HG03175 (cell line): Measurements from ENCODE around the gene HAUS7.

Experiments used
- ATAC-seq: cut with Tn5 transposase; IDR thresholded peaks from one replicate; pipeline ENCODE4 v1.9.1; 2021; ENCODE audit warnings: mild to moderate bottlenecking, moderate library complexity; ENCODE audit not compliant: unreplicated experiment

HAUS7 gene

DNA sequence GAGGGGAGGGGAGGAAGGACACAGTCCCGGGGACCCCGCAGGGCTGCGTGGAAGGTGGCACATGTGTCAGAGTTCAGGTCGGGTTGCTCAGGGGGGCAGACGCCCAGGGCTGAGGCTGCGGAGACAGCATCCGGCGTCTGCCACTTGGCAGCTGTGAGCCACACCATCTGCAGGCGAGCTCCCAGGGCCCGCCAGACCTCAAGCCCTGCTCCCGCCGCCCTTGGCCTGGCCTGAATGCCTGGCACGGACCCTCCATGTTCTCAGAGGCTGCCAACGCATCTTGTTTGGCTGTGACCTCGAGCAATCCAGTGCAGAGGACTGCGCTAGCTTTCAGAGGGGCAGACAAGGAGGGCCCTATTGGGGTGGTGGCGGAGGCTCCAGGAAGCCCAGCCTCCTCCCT is 29.5 kb upstream of the HAUS7 start:
- ATAC-seq: no peak

DNA sequence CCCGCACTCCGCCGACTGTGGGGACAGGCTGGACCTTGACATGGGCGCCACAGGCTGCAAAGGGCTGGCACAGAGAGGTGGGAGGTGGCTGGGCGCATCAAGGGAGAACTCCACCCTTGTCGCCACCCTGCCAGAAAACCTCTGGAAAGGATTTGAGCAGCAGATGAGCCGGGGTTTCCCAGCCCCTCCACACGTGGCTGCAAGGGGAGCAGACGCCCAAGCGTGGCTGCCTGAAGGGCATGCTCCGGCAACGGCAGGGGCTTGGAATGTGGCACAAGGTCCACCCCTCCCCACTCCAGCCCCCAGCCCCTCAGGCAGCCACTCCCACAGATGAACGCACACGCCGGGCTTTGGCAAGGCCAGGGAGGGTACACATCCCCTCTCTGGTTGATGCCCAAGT is 29.0 kb upstream of the HAUS7 start:
- ATAC-seq: no peak

DNA sequence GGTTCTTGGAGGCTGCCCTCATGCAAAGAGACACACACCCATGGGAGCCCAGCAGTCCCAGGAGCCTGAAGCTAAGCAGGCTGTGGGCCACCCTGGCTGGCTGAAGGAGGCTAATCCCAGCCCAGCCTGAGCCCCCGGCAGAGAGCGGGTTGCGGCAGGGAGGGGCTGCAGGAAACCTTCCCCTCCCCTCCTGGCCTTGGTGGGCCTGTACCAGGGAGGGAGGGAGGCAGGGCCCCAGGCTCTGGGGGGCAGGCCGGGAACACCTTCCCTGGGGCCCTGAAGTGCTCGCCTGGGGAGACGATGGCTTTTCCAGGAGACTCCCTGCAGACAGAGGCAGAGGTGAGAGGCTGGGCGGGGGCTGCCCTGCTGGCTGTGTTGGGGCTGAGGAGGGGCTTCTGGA is 28.1 kb upstream of the HAUS7 start:
- no peak for ATAC-seq

DNA sequence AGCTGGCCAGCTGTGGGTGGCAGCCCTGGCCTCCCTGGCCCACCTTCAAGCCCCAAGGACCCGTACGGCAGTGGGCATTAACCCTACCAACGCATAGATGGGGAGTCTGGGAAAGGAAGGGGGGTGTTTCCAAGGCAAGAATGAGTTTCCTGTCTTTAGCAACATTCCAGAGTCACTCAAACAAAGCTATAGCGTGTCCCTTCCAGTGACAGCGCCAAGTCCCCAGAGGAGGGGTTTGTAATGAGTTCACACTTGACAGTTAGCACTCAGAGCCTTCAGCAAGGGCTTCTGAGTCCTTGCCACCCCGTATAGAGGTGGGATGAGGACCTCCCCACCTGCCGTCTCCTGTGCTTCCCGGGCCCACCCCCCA is 26.2 kb upstream of the HAUS7 start:
- ATAC-seq: no peak

DNA sequence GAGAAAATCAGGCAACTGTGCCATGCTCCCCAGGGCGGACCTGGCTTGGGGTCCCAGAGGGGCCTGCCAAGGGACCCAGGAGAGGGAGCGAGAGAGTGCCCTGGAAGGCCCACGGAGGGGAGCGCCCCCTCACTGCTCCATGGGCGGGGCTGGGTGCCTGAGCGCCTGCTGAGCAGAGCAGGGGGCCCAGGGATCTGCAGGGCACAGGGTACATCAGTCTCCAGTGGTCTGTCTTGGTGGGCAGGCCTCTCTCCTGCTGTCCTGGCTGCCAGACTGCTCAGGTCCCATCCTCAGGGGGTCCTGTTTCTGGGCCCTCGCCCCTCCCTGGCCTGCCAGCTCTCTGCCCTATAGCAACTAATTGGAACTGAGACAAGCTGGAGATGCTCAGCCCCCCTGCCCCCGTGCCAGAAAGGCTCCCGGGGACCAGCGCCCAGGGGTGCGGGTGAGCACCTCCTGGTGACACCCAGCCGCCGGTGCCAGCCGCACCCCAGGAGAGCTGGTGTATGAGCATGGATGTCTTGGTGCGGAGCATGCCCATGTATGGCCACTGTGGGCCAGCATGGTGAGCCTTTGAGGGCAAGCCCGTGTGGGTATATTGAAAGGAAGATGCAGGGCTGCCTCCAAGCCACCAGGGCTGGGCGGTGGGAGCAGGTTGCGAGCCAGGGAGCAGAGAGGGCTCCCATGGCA is 25.7 kb upstream of the HAUS7 start:
- ATAC-seq: no peak

DNA sequence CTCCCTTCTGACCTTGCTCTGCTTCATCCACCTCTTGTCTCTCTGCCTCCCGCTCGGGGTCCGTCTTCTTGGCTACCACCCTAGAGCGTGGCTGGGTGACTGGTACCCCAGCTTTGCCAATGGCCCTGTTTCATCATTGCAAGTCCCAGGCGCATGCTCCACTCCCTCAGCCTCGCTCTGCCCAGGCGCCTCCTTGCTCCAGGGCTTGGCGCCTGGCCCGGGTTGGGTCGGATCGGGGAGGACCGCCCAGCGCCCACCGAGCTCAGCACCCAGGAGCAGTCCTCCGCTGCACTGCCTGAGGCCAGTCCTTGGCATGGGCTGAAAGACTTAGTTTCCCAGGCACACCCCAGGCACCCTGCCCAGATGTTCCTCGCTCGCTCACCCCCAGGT is 25.0 kb upstream of the HAUS7 start:
- no peak for ATAC-seq

DNA sequence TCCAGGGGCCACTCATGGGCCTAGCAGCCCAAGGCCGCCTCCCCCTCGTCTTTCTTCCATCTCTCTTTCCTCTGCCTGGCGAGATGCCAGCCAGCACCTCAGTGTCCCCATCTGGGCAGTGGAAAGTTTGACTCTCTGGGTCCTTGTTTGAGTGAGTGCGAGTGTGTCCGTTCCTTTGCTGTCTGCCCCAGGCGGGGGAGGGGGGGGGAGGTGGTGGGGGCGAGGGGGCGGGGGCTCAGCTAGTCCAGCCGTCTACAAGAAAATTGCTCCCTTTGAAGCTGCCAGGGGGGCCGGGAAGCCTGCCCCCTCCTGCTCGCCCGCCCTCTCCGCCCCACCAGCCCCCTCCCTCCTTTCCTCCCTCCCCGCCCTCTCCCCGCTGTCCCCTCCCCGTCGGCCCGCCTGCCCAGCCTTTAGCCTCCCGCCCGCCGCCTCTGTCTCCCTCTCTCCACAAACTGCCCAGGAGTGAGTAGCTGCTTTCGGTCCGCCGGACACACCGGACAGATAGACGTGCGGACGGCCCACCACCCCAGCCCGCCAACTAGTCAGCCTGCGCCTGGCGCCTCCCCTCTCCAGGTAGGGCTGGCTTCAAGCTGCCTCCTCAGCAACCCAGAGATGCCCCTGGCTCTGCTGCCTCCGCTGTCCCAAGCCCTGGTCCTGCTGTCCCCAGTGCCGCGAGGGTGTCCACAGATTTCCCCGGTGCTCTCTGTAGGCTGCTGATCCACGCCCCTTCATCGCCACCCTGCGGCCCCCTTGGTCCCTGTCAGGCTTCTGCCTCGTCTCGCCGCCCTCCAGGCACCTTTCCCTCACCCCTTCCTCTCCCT is 24.4 kb upstream of the HAUS7 start, which contains the start of gene BGN:
BGN (plus strand) TSS at position 440 of the 821 bp plus-strand sequence. CDS start 9,652 bp downstream, outside the sequence.
- no peak for ATAC-seq

DNA sequence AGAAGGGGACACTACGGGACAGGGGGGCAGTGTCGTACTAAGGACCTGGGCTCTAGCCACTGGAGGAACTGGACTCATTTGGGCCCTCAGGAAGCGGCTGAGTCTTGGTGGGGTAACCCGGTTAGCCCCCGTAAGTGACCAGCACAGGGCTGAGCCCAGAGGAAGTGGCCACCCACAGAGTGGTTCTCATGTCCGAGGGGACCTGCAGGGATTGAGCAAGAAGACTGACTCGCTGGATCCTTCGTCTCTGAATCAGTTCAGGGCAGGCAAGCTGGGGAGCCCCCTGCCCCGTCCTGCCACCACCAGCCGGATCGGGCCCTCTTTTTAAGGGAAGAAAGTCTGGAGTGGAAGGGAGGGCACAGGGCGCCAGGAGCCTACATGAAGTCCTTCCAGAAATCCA is 23.7 kb upstream of the HAUS7 start:
- no peak for ATAC-seq

DNA sequence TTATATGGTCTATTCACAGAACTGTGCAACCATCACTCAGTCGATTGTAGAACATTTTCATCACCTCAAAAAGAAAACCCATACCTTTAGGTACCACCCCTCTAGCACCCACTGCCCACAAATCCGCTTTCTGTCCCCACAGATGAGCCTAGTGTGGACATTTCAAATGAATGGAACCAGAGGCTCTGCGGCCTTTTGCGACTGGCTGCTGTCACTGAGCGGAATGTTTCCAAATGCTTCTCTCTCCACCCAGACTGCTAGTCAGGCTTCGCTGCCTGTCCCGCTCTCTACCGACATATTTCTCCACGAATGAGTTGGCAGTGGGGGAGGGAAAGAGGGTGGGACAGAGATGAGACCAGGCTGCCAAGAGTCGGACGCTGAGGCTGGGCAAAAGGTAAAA is 22.7 kb upstream of the HAUS7 start:
- no peak for ATAC-seq

DNA sequence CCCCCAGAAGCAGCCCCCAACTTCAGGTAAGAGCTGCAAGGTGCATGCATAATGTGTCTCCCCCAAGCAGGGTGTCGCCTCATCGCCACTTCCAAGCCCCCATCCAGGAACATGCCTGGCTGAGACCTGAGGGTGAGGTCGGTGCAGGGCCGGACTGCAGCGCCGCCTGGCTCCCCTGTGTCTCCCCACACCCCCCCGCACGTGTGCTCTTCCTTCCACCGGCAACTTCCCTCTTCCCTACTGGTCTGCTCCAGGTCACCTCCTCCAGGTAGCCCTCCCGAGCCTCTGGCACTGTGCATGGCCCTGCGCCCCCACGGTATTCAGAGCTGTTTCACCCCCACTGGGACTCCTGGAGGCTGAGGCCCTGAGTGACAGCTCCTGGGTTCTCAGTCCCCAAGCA is 22.2 kb upstream of the HAUS7 start:
- no peak for ATAC-seq

DNA sequence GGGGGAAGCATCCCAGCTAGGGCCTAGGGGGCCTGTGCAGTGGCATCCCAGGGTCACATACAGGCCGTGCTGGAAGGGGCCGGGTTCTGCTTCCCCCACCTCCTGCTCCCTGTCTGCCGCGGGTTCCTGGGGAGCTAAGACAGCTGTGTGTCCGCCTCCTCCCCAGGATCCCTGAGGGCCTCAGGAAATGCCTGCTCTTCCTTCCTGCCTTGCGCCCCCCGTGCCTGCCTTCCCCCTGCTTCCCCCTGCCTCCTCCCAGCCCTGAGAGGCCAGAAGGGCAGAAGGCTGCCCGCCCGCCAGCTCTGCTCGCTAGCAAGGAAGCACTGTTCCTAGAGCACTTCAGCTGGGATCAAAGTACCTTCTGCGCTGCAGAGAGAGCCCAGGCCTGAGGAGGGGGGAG is 21.5 kb upstream of the HAUS7 start:
- no peak for ATAC-seq

DNA sequence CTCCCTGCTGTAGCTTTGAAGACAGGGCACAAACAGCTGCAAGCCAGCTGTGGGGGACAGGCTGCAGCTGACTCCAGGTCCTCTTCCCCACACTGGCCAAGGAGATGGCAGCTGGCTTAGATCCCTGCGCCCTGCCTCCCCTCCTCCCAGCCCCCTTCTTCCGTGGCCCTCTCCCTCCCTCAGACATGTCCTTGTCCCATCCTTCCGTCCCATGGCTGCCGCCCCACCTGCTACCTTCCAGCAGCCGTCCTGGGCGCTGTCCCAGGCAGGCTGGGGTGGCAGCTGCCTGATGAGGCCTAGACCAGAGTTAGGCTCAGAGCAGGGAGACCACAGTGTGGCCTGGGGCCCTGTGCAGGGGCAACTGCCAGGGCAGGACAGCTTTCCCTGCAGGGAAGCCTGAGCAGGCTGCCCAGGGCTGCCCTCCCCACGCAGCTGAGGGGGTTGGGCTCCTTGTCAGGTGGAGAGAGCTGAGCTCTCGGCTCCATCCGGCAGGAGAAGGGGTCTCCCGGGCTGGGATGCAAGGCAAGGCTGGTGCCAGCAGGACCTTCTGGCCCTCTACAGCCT is 21.1 kb upstream of the HAUS7 start:
- no peak for ATAC-seq

DNA sequence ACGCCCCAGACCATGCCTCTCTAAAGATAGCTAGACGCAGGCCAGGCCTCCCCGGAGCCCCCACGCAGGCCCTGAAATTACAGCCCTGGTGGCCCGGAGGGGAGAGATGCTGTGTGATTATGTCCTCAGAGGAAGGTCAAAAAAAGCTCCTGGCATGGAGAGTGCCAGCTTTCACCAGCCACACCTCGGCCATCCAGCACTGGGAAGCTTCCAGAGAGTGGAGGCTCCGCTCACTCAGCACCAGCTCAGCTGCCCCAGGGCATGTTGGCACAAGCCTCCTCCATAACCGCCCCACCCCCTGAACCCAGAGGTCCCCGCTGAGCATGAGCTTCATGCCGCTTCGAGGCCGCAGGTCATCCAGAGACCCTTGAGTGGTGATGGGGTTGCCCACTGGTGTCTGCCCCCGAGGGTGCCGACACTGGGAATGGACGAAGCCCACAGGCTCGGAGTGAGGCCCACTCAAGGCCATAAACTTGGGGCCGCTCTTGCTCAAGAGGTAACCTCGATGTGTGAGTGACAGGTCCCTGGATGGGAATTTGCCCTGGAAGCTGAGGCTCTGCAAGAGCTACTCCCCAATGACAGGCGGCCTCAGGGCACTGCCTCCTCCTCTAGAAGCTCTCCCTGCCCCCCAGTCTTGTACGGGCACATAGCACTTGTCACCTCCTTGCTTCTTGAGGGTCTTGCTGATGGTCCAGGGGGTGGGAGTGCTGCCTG is 20.0 kb upstream of the HAUS7 start:
- no peak for ATAC-seq

DNA sequence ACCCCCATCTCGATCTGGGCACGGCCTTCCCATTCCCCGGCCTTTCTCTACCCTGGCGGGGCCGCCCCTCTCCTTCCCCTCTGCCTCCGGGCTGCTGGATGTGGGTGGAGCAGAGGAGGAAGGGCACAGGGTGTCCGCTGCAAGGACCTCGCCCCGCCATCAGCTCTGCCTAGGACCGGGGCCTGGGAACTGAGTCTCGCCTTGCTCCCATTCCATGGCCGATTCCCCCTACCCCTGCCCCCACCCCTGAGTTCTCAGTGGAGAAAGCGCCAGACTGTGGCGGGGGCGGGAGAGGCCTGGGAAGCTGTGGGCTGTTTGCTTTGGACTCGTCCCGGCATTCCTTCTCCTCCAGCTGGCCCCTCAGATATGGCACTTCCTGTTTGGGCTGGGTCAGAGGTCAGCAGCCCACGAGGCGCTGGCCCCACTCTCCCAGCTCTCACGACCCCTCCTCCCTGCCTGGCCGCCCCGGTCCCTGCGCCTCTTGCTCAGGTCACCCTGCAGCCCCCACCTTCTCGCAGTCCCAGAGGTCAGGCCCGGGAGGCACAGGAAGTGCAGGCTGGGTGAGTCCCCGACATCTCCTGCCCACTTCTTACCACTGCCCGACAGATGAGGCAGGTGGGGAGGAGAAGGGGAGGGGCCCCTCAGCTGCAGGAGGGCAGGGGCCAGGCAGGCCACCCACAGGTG is 18.0 kb upstream of the HAUS7 start:
- ATAC-seq: no peak

DNA sequence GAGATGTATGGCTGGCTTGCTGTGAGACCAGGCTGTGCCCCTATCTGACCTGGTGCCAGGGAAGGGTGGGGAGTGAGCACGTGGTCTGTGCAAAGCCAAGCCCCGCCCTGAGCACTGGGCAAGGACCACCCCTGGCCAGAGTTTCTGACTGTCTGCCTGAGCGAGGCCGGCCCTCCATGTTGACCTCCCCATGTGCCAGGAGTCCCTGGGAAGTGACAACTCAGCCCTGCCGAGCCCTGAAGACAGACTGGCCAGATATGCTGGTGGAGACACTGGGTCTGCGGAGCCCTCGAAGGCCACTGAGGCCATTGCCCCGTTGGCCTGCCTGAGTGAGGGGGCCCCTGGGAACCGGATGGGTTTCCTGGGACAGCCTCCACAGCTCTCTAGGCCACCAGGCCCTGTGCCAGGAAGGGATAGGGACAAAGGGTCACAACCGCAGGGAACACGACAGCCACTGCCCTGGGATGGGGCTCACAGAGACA is 17.3 kb upstream of the HAUS7 start:
- no peak for ATAC-seq

DNA sequence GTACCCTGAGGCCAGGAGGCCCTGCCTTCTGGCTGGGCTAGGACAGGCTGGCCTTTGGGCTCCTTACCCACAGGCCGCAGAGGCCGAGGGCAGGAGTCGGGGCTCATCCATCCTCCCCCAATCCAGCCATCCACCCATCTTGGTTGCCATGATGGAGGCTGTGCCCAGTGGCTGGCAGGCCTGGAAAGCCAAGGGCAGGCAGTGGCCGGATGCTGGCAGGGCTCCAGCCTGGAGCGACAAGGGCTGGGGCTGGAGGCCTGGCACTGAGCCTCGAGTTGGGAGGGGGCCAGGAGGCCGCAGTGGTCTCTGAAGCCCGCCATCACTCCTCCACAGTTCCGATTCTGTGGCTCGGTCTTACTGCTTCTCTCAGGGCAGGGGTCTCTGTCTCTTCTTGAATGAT is 15.8 kb upstream of the HAUS7 start:
- ATAC-seq: no peak

DNA sequence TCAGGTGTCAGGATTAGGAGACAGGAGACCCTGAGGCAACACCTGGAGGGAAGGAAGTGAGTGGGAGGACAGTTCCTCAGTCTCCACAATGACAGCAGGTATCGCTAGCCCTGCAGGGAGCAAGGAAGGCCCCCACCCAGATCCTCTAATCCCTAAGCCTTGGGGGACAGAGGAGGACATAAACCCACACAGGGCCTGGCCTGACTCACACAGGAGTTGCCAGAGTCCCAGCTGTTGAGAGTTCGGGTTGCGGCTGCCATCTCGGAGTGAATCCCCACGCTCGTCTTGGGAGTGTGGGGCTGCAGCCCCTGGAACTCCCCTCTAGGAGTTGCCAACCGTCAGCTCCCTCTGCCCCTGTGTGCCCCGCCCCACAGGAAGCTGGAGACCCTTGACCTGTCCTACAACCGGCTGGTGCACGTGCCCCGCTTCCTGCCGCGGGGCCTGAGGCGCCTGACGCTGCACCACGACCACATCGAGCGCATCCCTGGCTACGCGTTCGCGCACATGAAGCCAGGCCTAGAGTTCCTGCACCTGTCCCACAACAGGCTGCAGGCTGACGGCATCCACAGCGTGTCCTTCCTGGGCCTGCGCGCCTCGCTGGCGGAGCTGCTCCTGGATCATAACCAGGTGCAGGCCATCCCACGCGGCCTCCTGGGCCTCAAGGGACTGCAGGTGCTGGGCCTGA is 15.2 kb upstream of the HAUS7 start:
- ATAC-seq: no peak

DNA sequence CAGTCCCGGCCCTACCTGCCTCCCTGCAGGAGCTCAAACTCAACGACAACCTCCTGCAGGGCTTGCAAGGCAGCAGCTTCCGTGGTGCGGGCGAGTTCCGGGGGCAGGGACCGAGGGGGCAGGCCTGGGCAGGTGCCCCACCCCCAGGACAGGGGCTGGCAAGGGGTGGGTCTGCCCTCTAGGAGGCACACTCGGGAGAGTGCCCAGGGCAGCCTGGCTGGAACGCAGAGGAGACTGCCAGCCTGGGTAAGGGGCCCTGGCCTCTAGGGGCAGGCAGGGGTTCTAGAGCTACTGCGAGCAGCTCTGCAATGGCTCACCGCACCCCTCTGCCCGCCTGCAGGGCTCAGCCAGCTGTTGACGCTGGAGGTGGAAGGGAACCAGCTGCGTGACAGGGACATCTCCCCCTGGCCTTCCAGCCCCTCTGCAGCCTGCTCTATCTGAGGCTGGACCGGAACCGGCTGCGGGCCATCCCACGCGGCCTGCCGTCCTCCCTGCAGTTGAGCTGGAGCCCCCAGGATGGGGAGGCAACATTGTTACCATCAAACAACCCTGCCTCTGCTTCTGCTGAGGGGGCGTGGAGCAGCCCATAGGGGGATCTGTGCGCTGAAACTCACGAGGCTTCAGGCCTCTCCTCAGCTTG is 12.1 kb upstream of the HAUS7 start:
- ATAC-seq: no peak

DNA sequence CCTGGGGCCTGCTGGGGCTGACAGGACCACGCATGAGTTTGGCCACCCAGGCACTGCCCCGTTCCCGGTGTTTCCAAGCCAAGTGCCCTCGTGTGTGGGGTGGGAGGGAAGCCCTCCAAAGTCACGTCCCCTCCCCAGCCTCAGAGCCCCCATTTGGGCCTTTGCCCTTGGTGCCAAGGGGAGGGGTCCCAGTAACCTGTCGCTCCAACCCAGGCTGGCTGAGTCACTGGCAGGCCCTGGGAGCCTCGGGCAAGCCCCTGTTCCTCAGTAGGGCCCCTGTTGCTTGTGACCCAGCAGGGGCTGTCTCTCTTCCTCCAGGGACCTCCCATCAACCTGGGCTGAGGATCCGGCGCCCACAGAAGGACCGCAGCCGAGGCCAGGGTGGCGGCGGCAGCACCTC is 10.7 kb upstream of the HAUS7 start:
- ATAC-seq: no peak

DNA sequence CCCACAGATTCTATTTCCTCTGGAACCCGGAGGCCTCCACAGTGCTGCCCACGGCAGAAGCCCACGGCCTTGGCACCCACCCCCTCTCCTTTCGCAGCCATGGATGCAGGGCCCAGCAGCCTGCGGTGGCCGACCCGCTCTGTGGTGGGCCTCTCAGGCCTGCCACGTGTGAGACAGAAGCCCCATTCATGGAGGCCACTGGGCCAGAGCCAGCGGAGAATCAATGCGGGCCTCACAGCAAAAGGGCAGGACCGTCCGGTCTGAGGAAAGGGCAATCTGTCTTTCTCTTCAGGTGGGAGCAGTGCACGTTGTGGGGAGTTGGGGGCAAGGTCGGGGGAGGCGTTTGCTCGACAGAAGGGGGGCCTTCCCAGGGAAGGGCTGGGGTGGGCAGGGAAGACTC is 8.4 kb upstream of the HAUS7 start:
- ATAC-seq: no peak
